ENCODE results near the gene LAMA5.
A peak's percentile ranks its signal among the peaks of the same experiment; 100 is the strongest.

LAMA5 gene

GRCh38 chr20:62366370-62367135 lies 559 bp downstream of the LAMA5 start:
- H3K9ac ChIP-seq (ENCODE audit: low read length) = peak overlapping the region; percentile 88
- H3K23ac ChIP-seq (ENCODE audit: low read length) = peak overlapping the region; percentile 97
- no peak overlapping the region for H4K5ac ChIP-seq (ENCODE audit: low read length)
- peak overlapping the region; percentile 50 for H3K4me2 ChIP-seq (ENCODE audit: low read length)
- whole genome bisulfite sequencing (ENCODE audit: extremely low coverage, insufficient coverage, low lambda C conversion rate) = no CpG with 5 or more reads among the region's 72 CpGs
- no peak overlapping the region for H2BK15ac ChIP-seq (replicated peaks; ENCODE audit: low read depth)
- peak overlapping the region; percentile 70 for H3K4me3 ChIP-seq (ENCODE audit: low read length)
- H3K4me1 ChIP-seq (ENCODE audit: control insufficient read depth, low read depth, low read length) = peaks cover 12% of the 10 kb centered on the region
- H3K18ac ChIP-seq (ENCODE audit: low read length) = peak overlapping the region; percentile 88
- H2AK5ac ChIP-seq (ENCODE audit: low read length) = no peak overlapping the region
- peaks cover 11% of the 10 kb centered on the region for H3K79me1 ChIP-seq (ENCODE audit: low read length)
- peak; percentile 91 for DNase-seq
- H3K79me2 ChIP-seq (ENCODE audit: control insufficient read depth, insufficient read depth, low read length) = peaks cover 21% of the 10 kb centered on the region
- no peak overlapping the region for H2BK5ac ChIP-seq (ENCODE audit: low read length)
- no peak overlapping the region for H4K8ac ChIP-seq (ENCODE audit: low read depth, low read length)
- H3K36me3 ChIP-seq (ENCODE audit: control insufficient read depth, insufficient read depth, low read length) = no peaks in the 10 kb centered on the region
- peak overlapping the region; percentile 88 for H3K56ac ChIP-seq (ENCODE audit: low read length)
- peak overlapping the region; percentile 51 for H2BK120ac ChIP-seq (ENCODE audit: low read depth, low read length)
- peak overlapping the region; percentile 86 for H3K4ac ChIP-seq (ENCODE audit: low read depth, low read length)
- H3K27ac ChIP-seq (ENCODE audit: low read depth, low read length) = peak overlapping the region; percentile 82
- H3K27me3 ChIP-seq (ENCODE audit: insufficient read depth, low read length, poor library complexity) = no peaks in the 10 kb centered on the region

GRCh38 chr20:62365814-62366369 lies 1.2 kb downstream of the LAMA5 start:
- H4K5ac ChIP-seq (ENCODE audit: low read length) = no peak overlapping the region
- peak overlapping the region; percentile 21 for H3K4me2 ChIP-seq (ENCODE audit: low read length)
- H3K23ac ChIP-seq (ENCODE audit: low read length) = no peak overlapping the region
- H3K27me3 ChIP-seq (ENCODE audit: insufficient read depth, low read length, poor library complexity) = no peaks in the 10 kb centered on the region
- peaks cover 16% of the 10 kb centered on the region for H3K4me1 ChIP-seq (ENCODE audit: control insufficient read depth, low read depth, low read length)
- no peak overlapping the region for H2AK5ac ChIP-seq (ENCODE audit: low read length)
- H3K79me2 ChIP-seq (ENCODE audit: control insufficient read depth, insufficient read depth, low read length) = peaks cover 21% of the 10 kb centered on the region
- H2BK5ac ChIP-seq (ENCODE audit: low read length) = no peak overlapping the region
- H3K9ac ChIP-seq (ENCODE audit: low read length) = peak overlapping the region; percentile 73
- H3K36me3 ChIP-seq (ENCODE audit: control insufficient read depth, insufficient read depth, low read length) = no peaks in the 10 kb centered on the region
- H3K56ac ChIP-seq (ENCODE audit: low read length) = peak overlapping the region; percentile 74
- no peak overlapping the region for H3K4ac ChIP-seq (ENCODE audit: low read depth, low read length)
- DNase-seq = peak; percentile 90
- no peak overlapping the region for H2BK15ac ChIP-seq (replicated peaks; ENCODE audit: low read depth)
- H3K79me1 ChIP-seq (ENCODE audit: low read length) = peaks cover 11% of the 10 kb centered on the region
- H3K18ac ChIP-seq (ENCODE audit: low read length) = peak overlapping the region; percentile 43
- no peak overlapping the region for H2BK120ac ChIP-seq (ENCODE audit: low read depth, low read length)
- H4K8ac ChIP-seq (ENCODE audit: low read depth, low read length) = no peak overlapping the region
- WGBS (ENCODE audit: extremely low coverage, insufficient coverage, low lambda C conversion rate) = no CpG with 5 or more reads among the region's 10 CpGs
- peak overlapping the region; percentile 82 for H3K27ac ChIP-seq (ENCODE audit: low read depth, low read length)
- peak overlapping the region; percentile 50 for H3K4me3 ChIP-seq (ENCODE audit: low read length)

- H3K4me3 ChIP-seq (ENCODE audit: low read length) = no peak overlapping the region
- H3K4ac ChIP-seq (ENCODE audit: low read depth, low read length) = no peak overlapping the region
- H2BK5ac ChIP-seq (ENCODE audit: low read length) = no peak overlapping the region
- peaks cover 21% of the 10 kb centered on the region for H3K79me2 ChIP-seq (ENCODE audit: control insufficient read depth, insufficient read depth, low read length)
- no peak overlapping the region for H3K18ac ChIP-seq (ENCODE audit: low read length)
- H3K27ac ChIP-seq (ENCODE audit: low read depth, low read length) = no peak overlapping the region
- H3K56ac ChIP-seq (ENCODE audit: low read length) = peak overlapping the region; percentile 74
- H4K8ac ChIP-seq (ENCODE audit: low read depth, low read length) = no peak overlapping the region
- H3K4me1 ChIP-seq (ENCODE audit: control insufficient read depth, low read depth, low read length) = peaks cover 19% of the 10 kb centered on the region
- no peaks in the 10 kb centered on the region for H3K27me3 ChIP-seq (ENCODE audit: insufficient read depth, low read length, poor library complexity)
- no peak overlapping the region for H2AK5ac ChIP-seq (ENCODE audit: low read length)
- no peak overlapping the region for H2BK15ac ChIP-seq (replicated peaks; ENCODE audit: low read depth)
- H2BK120ac ChIP-seq (ENCODE audit: low read depth, low read length) = no peak overlapping the region
- H4K5ac ChIP-seq (ENCODE audit: low read length) = no peak overlapping the region
- peaks cover 11% of the 10 kb centered on the region for H3K79me1 ChIP-seq (ENCODE audit: low read length)
- peak overlapping the region; percentile 46 for H3K9ac ChIP-seq (ENCODE audit: low read length)
- H3K36me3 ChIP-seq (ENCODE audit: control insufficient read depth, insufficient read depth, low read length) = no peaks in the 10 kb centered on the region
- no CpG with 5 or more reads among the region's 27 CpGs for WGBS (ENCODE audit: extremely low coverage, insufficient coverage, low lambda C conversion rate)
- DNase-seq = no peak
- peak overlapping the region; percentile 9 for H3K4me2 ChIP-seq (ENCODE audit: low read length)
- H3K23ac ChIP-seq (ENCODE audit: low read length) = no peak overlapping the region
Observed at GRCh38 chr20:62364911-62365736, 2.0 kb downstream of the LAMA5 start.

- no peaks in the 10 kb centered on the region for H3K36me3 ChIP-seq (ENCODE audit: control insufficient read depth, insufficient read depth, low read length)
- H3K4me2 ChIP-seq (ENCODE audit: low read length) = no peak overlapping the region
- no peak for DNase-seq
- H3K27me3 ChIP-seq (ENCODE audit: insufficient read depth, low read length, poor library complexity) = no peaks in the 10 kb centered on the region
- H3K4ac ChIP-seq (ENCODE audit: low read depth, low read length) = no peak overlapping the region
- H3K9ac ChIP-seq (ENCODE audit: low read length) = peak overlapping the region; percentile 32
- WGBS (ENCODE audit: extremely low coverage, insufficient coverage, low lambda C conversion rate) = no CpG with 5 or more reads among the region's 22 CpGs
- H4K5ac ChIP-seq (ENCODE audit: low read length) = no peak overlapping the region
- H2AK5ac ChIP-seq (ENCODE audit: low read length) = no peak overlapping the region
- H2BK5ac ChIP-seq (ENCODE audit: low read length) = no peak overlapping the region
- peak overlapping the region; percentile 74 for H3K56ac ChIP-seq (ENCODE audit: low read length)
- no peak overlapping the region for H3K18ac ChIP-seq (ENCODE audit: low read length)
- H4K8ac ChIP-seq (ENCODE audit: low read depth, low read length) = no peak overlapping the region
- H2BK120ac ChIP-seq (ENCODE audit: low read depth, low read length) = no peak overlapping the region
- H3K4me3 ChIP-seq (ENCODE audit: low read length) = no peak overlapping the region
- H3K27ac ChIP-seq (ENCODE audit: low read depth, low read length) = no peak overlapping the region
- peaks cover 26% of the 10 kb centered on the region for H3K79me2 ChIP-seq (ENCODE audit: control insufficient read depth, insufficient read depth, low read length)
- H3K4me1 ChIP-seq (ENCODE audit: control insufficient read depth, low read depth, low read length) = peaks cover 15% of the 10 kb centered on the region
- H3K79me1 ChIP-seq (ENCODE audit: low read length) = peaks cover 11% of the 10 kb centered on the region
- H2BK15ac ChIP-seq (replicated peaks; ENCODE audit: low read depth) = no peak overlapping the region
- no peak overlapping the region for H3K23ac ChIP-seq (ENCODE audit: low read length)
Observed at GRCh38 chr20:62363920-62364851, 2.9 kb downstream of the LAMA5 start.
